Adrenal gland (tissue), 5 donors: Measurements from ENCODE around the gene KIZ.

Source experiments
- CTCF ChIP-seq, 6 experiments: fragments of 450-650 bp in 4 of 6; fragments of 200-600 bp in 2 of 6; sonication (generic) in 1 of 6; IDR thresholded peaks; 1 replicate in 5 of 6; 2 replicates in 1 of 6; pipeline versions ENCODE4 v1.5.1 to v1.8.0; 2016 to 2021; ENCODE audit warnings: antibody characterized with exemption in 6 of 6, mild to moderate bottlenecking in 2 of 6, moderate library complexity in 1 of 6
- POLR2A ChIP-seq, 2 donors: fragments of 450-650 bp; IDR thresholded peaks; one replicate each; pipeline ENCODE4 v1.6.1; 2017; ENCODE audit warnings: antibody characterized with exemption in 2 of 2, mild to moderate bottlenecking in 2 of 2, moderate library complexity in 1 of 2
- donor health status: DM: no; HTN: no; CAD: no.

GRCh38 chr20:21109144-21109543 is 16.7 kb upstream of the KIZ start:
- TF ChIP-seq CTCF (IDR thresholded peaks at IDR 0.05): no peak
- no peak for TF ChIP-seq POLR2A (IDR thresholded peaks at IDR 0.05)
